Fibroblast of skin of right quadriceps (primary cell): Measurements from ENCODE around the gene RXRA.
A peak's percentile ranks its signal among the peaks of the same experiment; 100 is the strongest.

Source experiments
- DNase-seq: peaks from one replicate; pipeline ENCODE4 v3.0.0-alpha.2; 2013

The RXRA gene

DNA sequence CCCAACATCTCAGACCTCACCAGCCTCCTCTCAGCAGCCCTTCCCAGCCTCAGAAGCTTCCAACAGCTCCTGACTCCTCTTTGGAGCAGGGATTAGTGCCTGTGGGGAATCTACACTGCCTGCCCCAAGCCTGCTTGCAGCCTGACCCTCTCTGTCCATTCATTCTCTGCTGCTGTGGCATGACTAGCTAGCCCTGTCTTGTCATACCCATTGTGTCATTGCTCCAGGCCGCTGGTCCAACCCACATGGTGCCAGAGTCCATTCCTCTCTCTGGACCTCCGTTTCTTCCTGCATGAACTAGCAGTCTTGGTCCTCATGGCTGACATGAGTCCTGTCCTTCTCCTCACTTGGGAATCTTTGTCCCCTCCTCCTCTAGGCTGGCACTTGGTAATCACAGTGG is 12.8 kb upstream of the RXRA start:
- DNase-seq = no peak

- DNase-seq = no peak
Observed at GRCh38 chr9:134314039-134314949, 12.0 kb upstream of the RXRA start.

- no peak for DNase-seq
Observed at GRCh38 chr9:134314950-134315715, 11.1 kb upstream of the RXRA start.

DNA sequence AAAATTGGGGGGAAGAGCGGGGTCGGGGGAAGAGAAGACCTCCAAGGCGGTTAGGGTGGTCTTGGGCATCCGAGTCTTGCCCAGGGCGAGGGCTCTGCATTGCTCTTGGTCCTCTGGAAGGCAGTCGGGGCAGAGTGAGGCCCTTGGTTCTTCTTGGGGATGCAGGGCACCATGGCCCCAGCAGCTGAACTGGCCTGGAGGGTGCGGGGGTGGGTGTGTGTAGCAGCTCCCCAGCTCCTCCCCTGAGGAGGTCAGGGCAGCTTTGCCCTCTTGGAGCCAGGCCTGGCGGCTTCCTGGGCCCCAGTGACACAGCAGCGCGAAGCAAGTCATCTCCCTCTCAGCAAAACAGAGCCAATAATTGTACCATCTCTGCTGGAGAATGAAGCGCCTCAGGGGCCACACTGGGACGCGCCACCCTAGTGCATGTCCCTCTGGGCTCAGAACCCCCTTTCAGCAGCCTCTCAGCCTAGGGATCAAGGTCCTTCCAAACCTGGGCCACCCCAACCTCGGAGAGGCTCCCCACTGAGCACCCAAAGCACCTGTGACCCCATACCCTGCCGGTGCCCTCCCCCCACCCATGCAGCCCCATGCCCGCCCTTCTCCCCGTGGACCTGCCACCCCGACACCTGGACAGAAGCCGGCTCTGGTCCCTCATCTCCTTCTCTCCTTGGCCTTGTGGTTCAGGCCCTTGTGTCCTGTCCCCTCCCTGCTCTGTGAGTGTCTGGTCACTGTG is 10.4 kb upstream of the RXRA start:
- no peak for DNase-seq

DNA sequence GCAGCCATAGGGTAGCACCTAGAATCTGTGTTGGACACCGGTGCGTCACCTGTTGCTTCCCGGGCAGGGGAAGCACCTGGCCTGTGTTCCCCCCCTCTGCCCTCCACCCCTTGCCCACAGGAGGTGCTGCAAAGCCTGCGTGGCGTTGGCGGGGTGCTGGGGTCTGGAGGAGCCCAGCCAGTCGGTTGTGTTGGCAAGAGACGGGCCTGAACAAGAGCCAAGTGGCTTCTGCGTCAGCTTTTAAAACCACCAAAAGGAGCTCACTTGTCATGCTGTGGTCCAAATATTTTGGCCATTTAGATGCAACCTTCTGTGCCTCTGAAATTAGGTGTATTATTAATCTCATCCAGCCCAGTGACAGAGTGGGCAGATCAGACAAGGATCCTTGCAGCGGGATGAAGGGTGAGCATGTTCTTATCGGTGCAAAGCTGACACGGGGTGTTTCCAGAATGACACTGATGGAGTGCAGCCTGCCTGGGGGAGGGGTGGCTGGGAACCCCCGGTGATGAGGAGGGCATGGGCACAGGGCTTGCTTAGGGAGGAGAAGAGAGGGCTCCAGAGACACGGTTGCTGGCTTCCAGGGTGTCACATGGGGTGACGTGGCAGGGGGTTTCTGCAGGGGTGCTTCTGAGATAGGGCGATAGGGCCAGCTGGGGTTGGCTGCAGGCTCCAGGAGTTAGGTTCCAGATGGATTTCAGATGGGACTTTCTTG is 9.7 kb upstream of the RXRA start:
- DNase-seq = peak; percentile 73

- no peak for DNase-seq
Observed at GRCh38 chr9:134317400-134317789, 8.9 kb upstream of the RXRA start.

DNA sequence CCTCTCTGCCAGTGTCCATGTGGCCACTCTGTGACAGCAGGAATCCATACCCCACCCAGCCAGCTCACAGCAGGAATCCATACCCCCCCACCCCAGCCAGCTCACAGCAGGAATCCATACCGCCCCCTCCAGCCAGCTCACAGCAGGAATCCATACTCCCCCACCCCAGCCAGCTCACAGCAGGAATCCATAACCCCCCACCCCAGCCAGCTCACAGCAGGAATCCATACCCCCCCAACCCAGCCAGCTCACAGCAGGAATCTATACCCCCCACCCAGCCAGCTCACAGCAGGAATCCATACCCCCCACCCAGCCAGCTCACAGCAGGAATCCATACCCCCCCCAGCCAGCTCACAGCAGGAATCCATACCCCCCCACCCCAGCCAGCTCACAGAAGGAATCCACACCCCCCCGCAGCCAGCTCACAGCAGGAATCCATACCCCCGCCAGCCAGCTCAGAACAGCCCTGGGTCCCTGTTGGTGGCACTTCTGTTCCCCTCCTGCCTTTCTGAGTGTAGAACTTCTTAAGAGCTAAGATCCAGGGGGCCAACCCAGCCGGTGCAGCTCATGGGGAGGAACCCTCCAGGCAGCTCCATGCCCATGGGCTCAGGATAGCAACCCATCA is 8.4 kb upstream of the RXRA start:
- DNase-seq = peak; percentile 87

DNA sequence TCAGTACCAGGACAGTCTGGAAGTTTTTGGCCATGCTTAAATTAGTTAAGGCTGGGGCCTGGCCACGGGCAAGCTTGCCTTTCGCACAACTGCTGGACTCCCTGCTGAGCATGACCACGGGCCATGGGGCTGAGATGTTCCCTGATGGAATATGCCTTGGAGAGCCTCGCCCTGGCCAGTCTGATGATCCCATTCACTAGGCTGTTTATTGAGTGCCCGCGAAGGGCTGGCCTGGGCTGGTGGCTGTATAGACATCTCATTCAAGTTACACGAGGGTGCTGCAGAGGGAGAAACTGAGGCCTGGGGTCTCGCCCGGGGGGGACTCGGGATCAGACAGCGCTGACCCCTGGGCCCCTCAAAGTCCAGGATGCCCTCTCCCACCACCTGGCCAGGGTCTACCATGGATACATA is 7.8 kb upstream of the RXRA start:
- DNase-seq = no peak

GRCh38 chr9:134318941-134319305 is 7.3 kb upstream of the RXRA start:
- no peak for DNase-seq

DNA sequence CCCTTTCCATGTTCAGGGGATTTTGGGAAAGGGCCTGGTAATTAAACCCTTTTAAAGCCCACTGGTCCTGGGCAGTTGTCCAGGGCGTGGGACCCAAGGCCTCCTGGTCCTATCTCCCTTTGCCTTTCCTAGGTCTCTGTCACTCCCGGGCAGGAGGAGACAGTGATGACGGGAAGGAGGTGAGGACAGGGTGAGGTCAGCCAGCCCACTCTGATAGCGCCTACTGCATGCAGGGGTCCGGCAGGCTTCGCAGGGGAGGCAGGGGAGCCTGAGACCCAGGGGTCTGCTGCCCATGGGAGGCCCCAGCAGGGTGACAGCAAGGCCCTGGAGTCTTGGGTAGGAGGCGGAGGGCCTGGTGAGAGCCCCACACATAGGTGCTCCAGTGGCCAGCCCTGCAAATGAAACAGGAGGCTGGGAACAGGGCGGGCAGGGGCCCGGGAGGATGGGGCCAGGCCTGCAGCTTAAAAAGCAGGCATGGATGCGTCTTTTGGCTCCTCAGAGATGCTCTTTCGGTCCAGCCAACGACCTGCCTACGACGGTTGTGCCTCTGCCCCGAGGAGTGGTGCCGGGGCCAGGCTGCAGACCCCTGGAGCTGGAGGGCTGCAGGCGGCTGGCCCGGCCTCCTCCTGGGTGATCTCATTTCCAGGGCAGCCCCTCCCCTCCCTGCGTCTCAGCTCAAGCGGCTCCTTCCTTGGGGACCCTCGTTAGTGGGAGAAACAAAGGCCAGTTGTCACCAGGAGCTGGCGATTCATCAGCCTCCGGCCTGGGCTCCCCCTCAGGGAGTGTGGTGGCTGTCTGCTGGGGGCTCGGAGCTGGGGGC is 6.7 kb upstream of the RXRA start:
- no peak for DNase-seq

- peak; percentile 42 for DNase-seq
Observed at GRCh38 chr9:134320126-134320867, 6.0 kb upstream of the RXRA start.

DNA sequence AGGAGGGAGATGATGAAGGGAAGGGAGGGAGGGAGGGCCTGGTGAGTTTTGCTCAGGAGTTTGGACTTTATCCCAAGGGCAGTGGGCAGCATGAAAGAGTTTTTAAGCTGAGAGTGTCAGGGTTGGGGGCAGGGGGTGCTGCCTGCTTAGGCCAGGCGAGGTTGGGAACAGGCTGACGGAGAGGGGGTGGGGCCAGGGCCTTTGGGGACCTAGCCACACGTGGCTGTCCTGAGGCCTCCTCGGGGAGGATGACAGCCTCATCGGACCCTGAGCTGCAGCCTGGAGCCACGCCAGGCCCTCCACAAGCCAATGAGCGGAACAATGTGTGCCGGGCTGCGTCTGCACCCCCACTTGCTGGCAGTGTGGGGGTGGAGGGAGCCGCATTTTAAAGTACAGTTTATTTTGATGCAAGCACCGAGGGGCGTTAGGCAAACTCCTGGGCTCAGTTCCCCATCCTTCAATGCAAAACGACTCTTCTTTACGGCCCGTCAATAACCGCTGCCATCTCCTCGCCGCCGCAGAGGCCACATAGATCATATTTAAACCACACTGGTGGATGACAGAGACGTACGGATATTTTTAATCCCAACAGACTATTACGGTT is 5.3 kb upstream of the RXRA start:
- DNase-seq = peak; percentile 87

DNA sequence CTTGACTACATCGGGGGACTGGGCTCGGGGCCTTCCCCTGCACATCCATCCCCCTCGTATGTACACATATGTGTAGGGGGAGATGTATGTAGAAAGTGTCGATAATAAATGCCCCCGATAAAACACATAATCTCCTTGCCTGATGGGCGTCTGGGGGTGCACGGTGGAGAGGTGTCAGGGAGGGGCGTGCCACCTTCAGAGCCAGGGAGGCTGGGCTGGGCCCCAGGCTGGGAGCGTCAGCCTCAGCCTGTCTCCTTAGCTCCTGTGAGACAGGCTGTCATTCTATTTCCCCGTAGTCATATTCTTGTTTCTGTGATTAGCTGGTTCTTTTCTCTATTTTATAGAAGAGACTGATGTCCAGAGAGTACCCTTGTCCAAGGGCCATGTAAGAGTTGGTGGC is 4.7 kb upstream of the RXRA start:
- peak; percentile 39 for DNase-seq

DNA sequence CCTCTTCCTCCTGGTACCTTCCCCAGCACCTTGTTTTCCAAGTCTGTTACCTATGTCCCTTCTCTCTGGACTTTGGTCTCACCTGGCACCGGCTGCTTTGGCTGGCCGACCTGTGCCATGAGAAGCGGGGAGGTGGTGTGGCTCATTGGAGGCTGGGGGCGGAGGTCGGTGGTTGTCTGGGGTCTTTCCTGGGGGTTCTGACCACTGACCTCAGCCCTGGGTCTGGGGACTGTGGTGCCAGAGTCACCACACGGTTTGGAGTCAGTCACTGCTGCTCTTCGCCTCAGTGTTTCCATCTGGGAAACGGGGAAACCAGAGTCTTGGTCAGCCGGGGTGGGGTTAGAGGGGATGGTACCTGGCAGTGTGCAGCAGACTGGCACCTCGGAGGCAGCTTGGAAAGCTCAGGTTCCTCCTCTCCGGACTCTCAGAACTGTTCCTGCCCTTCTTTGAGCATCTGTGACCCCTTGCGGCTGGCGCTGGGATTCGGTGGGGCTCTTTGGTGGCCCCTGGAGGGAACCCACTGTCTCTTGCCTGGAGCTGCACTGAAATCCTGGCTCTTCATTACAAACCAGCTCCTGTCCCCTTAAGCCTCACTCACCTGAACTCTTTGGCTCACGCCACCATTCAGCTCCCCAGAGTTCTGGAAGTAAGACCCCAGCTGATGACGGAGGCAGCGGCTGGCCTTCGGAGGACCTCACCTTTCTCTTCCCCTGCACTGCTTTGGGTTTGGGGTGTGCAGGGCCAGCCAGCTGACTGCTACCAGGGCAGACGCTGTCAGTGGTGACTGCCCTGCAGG is 4.1 kb upstream of the RXRA start:
- DNase-seq = no peak

- no peak for DNase-seq
Observed at GRCh38 chr9:134322781-134323241, 3.4 kb upstream of the RXRA start.

DNA sequence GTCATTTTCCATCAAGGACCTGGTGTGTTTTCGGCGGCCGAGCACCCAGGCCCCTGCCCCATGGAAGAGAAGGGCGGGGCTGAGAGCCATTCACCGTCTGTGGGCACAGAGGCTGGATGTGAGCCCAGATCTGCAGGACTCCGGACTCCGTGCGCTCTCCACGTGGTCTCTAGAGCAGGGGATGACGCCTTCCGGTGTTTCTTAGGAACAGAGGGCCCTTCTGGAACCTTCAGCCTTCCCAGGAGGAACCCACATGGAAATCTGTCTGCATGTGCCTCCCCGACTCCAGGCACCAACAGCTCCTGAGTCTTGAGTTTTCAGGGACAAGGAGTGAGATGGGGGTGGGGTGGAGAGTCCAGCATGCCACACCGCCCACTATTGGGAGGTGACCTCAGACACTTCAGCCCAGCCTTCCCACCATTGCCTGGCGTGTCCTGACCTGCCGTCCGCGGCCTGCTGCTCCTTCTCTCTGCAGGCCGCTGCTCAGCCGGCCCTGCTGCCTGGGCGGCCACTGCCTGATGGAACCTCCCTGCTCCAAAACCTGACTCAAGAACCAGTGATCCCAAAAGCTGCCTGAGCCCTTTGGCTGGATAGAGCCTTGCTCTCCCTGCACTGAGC is 2.4 kb upstream of the RXRA start:
- no peak for DNase-seq

- DNase-seq = peak; percentile 72
Observed at GRCh38 chr9:134324359-134325095, 1.7 kb upstream of the RXRA start.
